HG03095 (cell line): ENCODE measurements around the gene NUP133.

Experiments used
- ATAC-seq: cut with Tn5 transposase; IDR thresholded peaks from one replicate; pipeline ENCODE4 v1.9.1; 2021; ENCODE audit warnings: moderate library complexity; ENCODE audit not compliant: unreplicated experiment

NUP133 gene

DNA sequence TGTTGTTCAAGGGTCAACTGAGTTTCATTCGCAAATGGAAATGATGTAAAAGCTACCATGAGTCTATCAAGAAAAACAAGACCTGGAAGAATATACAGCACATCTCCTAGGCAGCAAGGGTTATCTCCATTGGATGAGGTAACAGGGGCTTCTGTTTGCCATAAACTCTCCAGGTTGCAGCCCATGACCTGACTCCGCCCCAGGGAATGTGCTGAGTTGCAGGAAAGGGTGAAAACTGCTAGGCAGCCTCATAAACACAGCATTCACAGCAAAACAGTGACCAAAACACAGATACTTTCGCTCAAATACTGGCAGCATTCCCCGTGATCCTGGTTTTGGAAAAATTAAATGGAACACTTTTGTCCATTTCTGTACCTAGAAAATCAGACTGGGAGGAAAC is 54.1 kb downstream of the NUP133 start:
- no peak for ATAC-seq

DNA sequence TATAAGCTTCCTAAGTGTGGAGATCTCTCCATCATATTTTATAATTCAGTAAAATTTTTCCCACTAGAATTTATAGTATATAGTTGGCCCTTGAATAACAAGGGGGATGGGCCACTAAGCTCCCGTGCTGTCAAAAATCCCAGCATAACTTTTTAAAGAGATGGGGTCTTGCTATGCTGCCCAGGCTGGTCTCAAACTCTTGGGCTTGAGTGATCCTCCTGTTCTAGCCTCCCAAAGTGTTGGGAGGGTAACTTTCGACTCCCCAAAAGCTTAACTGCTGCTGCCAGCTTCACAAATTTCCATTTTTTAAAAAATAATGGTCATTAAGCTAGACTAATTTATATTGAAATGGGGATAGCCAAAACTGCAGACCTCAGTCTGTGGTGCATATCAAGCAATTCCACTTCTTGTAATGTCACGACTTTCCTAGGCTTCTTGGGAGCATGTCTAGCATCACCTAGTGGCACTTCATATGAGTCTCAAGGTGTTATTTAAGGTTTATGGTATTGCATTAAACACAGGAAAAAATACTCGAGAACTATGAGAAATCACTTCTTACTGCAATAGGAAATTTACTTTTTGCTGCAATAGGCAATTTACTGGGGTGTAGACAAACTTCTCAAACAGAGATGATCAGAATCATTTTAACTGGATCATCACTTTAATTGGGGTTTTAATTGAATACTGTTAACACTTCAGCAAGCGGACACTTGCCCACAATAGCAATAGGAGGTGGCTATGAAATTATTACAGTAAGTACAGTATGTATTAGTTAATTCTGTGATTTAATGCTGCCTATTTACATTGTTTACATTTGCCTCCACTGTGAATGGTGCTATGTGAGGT is 55.0 kb downstream of the NUP133 start:
- no peak for ATAC-seq

DNA sequence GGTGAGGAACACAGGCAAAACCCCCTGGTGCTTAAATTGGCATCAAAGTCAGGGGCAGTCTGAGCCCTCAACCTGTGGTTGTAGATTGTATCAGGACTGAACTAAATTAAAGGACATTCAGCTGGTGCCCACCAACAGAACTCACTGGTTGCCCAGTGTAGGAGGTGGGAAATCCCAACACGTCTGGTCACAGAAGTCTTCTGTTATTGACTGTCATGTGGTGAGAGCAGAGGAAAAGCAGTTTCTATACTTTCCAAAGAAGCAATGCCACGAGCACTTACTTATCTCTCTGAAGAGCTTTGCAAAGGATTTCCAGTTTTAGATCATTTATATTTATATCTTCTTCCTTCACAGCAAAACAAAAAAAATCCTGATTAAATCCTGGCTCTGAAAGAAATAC is 59.3 kb downstream of the NUP133 start:
- ATAC-seq, result no peak

DNA sequence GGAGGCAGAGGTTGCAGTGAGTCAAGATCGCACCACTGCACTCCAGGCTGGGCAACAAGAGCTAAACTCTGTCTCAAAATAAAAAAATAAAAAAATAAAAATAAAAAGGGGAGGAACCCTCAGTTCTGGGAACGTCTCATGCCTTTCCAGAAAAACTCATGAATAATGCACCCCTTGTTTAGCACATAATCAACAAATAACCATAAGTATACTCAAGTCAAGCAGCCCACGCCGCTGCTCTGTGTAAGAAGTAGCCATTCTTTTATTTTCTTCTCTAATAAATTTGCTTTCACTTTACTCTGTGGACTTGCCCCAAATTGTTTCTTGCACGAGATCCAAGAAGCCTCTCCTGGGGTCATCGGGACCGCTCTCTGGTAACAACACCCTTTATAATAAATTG is 59.8 kb downstream of the NUP133 start:
- no peak for ATAC-seq

DNA sequence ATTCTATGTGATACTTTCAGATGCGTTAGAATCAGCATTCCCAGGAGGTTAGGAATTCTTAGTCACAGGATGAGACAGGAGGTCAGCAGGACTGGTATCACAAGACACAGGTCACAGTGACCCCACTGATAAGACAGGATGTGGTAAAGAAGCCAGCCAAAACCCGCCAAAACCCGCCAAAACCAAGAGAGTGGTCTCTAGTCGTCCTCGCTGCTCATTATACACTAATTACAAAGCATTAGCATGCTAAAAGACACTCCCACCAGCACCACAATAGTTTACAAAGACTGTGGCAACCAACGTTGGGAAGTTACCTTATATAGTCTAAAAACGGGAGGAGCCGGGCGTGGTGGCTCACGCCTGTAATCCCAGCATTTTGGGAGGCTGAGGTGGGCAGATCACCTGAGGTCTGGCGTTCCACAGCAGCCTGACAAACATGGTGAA is 60.3 kb downstream of the NUP133 start:
- no peak for ATAC-seq

DNA sequence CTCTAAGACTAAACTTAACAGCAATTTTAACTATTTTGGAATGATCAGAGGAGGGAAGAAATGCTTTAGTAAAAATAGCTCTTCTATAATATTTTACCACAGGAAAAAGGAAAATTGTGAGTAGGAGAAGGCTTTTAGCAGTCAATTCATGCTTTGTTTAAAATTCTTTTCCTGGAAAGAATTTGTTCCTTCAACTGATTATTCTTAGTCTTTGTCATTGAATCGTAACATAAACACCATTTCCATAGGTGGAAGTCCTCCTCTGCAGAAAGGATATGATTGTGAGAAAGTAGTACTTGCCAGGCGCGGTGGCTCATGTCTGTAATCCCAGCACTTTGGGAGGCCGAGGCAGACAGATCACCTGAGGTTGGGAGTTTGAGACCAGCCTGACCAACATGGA is 62.3 kb downstream of the NUP133 start:
- ATAC-seq, result no peak

DNA sequence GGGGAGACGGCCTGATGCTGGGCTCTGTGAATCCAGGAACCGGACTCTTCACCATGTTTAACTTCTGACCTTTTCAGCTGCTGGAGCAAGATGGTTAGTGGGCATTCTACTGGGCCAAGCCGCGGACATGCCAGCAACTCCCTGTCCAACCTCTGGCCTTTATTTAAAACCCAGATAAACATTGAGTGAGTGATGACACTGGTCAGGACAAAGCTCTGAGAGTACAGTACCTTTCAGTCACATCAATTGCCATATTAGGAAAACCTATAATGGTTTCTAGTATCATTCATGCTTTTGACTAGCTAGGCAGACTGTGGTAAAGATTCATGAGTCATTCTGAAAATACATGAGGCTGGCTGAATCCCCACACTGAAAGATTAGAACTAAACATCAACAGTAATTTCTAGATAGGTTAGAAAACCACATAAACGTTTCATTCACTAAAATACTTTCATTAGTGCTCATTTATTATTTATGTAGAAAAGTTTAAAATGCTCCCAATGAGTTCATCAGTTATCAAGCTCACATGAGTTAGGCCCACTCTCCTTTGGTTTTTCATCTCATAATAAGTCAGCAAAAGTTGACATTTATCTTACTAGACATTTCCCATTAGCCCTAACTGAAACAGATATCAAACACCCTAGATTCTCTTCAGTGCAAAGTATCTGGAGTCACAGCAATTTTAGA is 67.1 kb downstream of the NUP133 start:
- peak; percentile 98 for ATAC-seq

DNA sequence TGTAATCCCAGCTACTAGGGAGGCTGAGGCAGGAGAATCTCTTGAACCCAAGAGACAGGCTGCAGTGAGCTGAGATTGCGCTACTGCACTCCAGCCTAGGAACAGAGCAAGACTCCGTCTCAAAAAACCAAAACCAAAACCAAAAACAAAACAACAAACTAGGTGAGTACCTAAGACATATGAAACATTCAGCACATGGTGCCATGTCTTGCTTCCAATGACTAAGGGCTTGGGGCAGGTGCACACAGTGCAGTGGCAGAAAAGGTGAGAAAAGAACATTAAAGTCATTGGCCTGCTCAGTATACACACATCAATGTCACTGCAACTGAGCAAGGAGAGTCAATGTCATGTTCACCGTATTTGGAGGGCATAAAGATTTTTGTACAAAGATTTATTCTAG is 70.1 kb downstream of the NUP133 start:
- no peak for ATAC-seq

DNA sequence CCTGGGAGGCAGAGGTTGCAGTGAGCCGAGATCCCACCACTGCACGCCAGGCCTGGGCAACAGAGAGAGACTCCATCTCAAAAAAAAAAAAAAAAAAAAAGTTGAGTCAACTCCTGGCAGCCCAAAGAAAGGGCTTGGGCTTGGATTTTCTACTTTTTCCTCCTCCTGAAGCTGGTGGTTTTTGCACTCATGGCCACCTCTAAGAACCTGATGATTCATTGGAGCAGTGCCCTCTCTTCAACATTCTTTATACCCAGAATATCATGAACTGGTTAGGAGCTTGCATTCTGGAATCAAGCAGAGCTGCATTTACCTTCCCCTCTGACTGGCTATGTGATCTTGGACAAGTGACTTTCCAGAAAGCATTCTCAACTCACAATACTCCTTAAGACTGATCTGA is 70.7 kb downstream of the NUP133 start:
- no peak for ATAC-seq

DNA sequence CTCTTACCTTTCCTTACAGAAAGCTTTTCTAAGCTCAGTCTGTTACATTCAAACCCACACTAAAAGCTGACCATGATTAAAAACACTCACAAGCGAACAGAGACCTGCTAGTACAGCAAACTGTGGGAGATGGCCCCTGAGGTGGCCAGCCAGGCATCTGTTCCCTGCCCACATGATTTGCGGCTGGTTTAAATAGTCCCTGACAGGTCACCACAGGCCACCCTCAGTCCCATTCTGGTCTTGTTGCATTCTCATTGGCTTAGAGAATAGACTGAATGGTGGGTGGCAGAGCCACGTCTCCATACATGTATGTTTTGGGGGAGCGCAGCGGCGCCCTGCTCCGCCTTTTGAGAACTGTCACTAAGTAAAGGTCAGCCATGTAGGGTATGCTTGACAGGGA is 71.9 kb downstream of the NUP133 start:
- ATAC-seq, result no peak

DNA sequence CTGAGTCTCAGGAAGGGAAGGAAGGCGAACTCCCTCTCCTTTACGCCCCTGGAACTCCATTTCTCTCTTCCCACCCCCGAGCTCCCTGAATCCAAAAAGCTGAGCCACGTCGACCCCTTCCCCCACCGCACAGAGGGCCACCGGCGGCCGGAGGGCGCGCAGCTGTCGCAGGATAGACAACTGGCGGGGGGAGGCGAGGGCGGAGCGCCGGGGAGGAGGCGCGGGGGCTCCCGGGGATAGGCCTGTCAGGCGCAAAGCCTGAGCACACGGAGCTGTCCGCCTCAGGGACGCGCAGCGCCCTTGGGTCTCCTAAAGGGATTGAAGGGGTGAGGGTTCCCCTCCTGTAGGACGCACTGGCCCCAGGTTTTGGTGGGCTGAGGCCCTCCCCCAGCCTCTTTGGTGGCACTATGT is 73.5 kb downstream of the NUP133 start:
- ATAC-seq, result no peak

DNA sequence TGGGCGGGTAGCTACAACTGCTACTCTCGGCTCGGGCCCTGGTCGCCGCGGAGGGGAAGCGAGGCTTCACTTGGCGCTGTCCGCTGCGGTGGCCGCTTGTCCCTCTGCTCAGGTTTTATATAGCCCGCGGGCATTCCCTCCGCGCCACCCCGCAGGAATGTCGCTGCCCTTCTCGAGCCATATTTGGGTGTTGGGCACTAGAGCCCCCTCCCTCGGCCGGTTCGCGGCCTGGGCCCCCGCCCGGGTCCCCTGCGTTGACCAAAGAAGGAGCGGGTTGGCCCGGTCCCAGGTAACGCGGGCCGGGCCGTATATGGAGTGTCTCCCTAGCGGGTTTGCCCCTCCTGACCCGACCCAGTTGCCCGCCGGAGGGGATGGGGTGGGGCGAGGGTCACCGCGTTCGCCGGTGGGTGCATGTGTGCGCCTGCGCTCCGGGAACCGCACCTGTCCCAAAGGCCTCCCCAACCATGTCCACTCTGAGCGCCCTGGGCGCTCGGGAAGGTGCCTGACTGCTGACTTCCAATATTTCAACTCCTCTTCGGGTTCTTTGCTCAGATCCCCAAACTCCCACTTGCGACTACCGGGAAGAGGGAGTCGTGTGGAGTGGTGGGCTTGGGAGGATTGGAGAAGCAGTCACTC is 74.0 kb downstream of the NUP133 start, which contains the start of gene ACTA1:
ACTA1 (minus strand) TSS at position 90 of the 636 bp plus-strand sequence. CDS start 979 bp downstream, outside the sequence.
- ATAC-seq, result no peak

DNA sequence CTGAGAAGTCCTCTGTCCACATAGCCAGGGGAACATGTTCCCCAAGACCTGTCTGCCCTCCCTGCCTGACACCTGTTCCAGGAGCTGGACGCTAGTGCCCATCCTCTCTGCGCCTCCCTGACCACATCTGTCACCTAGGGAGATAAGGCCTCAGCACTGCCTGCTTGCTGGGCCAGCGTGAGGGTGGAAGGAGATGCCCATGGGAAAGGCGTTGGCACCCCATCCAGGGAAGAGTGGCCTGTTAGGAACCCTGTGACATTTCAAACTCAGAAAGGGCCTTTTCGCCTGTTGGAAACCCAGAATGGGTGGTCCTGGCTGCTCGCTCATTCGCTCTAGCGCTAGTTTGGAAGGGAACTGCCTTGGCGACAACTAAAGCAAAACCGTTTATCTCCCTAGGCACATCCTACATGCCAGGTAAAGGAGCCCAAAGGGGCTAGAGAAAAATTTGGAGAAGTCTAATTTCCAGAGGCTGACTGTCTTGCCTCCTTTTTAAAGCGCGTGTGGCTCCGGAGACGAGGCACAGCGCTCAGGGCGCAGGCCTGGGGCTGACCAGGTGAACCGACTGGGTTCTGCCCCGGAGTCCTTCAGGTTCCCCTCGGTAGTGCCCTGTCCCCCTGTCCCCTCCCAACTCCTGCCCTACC is 74.7 kb downstream of the NUP133 start:
- ATAC-seq, result no peak

DNA sequence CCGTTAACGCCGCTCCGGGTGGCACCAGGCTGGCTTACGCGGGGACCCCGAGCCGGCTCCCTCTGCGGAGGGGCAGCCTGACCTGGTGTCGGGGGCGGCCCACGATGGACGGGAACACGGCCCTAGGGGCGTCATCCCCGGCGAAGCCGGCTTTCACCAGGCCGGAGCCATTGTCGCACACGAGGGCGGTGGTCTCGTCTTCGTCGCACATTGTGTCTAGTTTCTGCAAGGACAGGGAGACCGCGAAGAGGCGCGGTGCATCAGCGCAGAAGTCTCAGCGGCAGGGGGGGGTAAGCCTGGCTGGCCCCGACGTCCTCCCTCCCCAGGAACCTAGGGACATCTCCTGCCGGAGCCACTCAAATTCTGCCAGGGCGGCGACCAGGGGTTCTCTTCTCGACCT is 75.2 kb downstream of the NUP133 start:
- no peak for ATAC-seq

DNA sequence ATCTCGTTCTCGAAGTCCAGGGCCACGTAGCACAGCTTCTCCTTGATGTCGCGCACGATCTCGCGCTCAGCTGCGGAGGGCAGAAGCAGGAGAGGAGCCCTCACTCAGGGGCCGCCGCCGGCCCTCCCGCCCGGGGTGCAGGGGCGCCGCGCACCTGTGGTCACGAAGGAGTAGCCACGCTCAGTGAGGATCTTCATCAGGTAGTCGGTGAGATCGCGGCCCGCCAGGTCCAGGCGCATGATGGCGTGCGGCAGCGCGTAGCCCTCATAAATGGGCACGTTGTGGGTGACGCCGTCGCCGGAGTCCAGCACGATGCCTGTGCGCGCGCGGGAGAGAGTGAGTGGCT is 76.1 kb downstream of the NUP133 start:
- ATAC-seq, result no peak

DNA sequence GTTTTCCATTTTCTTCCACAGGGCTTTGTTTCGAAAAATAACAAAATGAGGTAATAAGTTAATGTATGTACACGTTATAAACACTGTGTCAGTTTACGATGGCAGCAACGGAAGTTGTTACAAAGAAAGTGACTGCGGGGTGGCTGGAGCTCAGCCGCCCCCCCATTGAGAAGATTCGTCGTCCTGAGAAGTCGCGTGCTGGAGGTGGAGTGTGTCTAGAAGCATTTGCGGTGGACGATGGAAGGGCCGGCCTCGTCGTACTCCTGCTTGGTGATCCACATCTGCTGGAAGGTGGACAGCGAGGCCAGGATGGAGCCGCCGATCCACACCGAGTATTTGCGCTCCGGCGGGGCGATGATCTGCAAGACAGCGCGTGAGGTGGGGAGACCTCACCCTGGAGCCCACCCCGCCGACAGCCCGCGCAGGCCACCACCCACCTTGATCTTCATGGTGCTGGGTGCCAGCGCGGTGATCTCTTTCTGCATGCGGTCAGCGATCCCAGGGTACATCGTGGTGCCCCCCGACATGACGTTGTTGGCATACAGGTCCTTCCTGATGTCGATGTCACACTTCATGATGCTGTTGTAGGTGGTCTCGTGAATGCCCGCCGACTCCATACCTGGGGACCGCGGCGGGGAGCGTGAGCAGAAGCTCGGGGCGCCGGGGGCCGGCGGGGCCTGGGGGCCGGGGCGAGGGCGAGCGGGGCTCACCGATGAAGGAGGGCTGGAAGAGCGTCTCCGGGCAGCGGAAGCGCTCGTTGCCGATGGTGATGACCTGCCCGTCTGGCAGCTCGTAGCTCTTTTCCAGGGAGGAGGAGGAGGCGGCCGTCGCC is 76.6 kb downstream of the NUP133 start:
- no peak for ATAC-seq

DNA sequence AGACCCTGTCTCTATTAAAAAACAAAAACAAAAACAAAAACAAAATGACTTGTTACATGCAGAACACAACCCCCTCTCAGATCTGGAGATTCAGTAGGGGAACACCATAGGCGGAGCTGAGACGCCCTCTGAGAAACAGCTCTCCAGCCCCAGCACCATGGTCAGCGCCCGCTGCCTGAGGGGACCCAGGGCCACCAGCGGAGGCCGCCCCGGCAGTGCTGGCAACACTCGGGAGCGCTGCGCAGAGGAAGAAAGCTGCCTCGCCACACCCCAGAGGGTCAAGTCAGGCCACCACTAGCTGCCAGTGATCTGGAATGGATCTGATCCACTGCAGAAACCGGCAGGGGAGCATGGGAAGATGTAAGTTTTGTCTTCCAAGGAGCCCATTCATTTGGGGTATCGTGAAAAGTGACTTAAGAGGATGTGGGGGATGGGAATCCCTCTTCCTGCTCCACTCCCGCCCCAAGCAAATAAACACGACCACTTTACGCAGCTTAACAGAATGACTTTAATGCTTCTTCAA is 77.3 kb downstream of the NUP133 start:
- no peak for ATAC-seq

DNA sequence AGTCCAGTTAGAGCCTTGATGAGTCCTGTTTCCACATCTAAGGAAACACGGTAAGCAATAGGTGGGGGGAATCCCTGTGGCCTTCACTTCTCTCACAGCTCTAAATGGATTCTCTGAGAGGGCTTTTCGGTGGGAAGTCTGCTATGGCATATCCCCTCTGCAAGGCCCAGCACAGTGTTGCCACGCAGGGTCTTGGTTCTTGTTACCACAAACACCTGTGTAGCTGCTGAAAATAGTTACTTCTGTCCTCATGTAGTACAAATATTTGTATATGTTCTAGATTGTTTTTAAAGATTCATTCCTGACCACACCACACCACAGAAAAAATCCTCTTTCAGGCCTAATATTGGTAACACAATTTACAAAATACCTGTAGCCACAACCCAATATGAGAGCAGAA is 79.9 kb downstream of the NUP133 start:
- no peak for ATAC-seq

DNA sequence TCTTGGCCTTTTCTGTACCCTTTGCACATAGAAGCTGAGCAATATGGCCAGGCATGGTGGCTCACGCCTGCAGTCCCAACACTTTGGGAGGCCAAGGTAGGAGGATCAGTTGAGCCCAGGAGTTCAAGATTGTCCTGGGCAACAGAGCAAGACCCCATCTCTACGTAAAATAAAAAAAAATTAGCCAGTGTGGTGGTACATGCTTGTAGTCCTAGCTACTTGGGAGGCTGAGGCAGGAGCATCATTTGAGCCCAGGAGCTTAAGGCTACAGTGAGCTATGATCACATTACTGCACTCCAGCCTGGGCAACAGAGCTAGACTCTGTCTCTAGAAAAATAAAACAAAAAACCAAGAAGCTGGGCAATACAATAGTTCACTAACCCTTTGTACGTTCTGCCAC is 80.6 kb downstream of the NUP133 start:
- no peak for ATAC-seq

DNA sequence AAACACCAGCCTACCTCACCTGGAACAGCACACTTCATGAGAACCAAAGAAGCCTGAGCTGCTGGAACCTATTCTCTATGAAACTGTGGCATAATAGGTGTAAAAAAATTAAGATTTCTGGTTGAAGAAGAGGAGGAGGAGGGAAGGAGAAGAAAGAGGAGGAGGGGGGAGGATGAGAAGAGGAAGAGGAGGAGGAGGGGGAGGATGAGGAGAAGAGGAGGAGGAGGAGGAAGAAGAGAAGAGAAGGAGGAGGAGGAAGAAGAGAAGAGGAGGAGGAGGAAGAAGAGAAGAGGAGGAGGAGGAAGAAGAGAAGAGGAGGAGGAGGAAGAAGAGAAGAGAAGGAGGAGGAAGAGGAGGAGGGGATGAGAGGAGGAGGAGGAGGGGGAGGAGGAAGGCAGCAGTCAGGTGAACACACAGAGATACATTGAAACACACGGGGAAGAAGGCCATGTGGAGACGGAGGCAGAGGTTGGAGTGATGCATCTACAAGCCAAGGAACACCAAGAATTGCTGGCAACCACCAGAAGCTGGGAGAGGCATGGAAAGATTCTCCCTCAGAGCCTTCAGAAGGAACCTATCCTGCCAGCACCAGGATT is 82.5 kb downstream of the NUP133 start:
- no peak for ATAC-seq
